Body of pancreas (tissue), 4 donors: ENCODE measurements around the gene PRKAG2. TPM values are rescaled to one million over a fixed set of nuclear protein-coding genes. Genes with fewer than 3 reads are reported as not detected.

Source experiments
- ATAC-seq: fragments of 150-250 bp; one replicate; pipeline ENCODE4 v1.9.1; 2016
- DNase-seq, 4 donors: peaks; one replicate each; pipeline ENCODE4 v3.0.0-alpha.2; 2019
- H3K27ac ChIP-seq, 4 donors: fragments of 200-600 bp; sonication (generic); 1 replicate in 3 of 4; 2 replicates in 1 of 4; pipeline versions ENCODE4 v1.5.1 to v1.6.1; 2016 to 2019; ENCODE audit warnings: mild to moderate bottlenecking in 1 of 4, mixed read lengths in 1 of 4, moderate library complexity in 1 of 4
- H3K27me3 ChIP-seq, 2 donors: fragments of 200-600 bp; sonication (generic); one replicate each; pipeline ENCODE4 v1.6.0; 2016; ENCODE audit warnings: mild to moderate bottlenecking in 1 of 2
- H3K36me3 ChIP-seq, 2 donors: fragments of 200-600 bp; sonication (generic); replicated peaks in 1 of 2; 2 replicates each; pipeline ENCODE4 v1.5.1; 2016; ENCODE audit warnings: low read depth in 2 of 2; ENCODE audit not compliant: insufficient read depth in 1 of 2
- H3K4me1 ChIP-seq: fragments of 200-600 bp; sonication (generic); one replicate; pipeline ENCODE4 v1.6.0; 2016
- H3K4me3 ChIP-seq, 2 donors: fragments of 200-600 bp; sonication (generic); 1 replicate in 1 of 2; 2 replicates in 1 of 2; pipeline ENCODE4 v1.5.1; 2016 to 2019
- H3K9me3 ChIP-seq, 3 donors: fragments of 200-600 bp; sonication (generic); 1 replicate in 2 of 3; 2 replicates in 1 of 3; pipeline ENCODE4 v1.5.1; 2016
- POLR2A ChIP-seq, 3 donors: fragments of 450-650 bp; IDR thresholded peaks; one replicate each; pipeline ENCODE4 v1.6.1; 2016; ENCODE audit warnings: antibody characterized with exemption in 3 of 3, mild to moderate bottlenecking in 2 of 3
- WGBS, 2 donors: methylation state at CpG; one replicate each; pipeline ENCODE4 v1.1.5; 2017; 5-methylcytosine and 5-hydroxymethylcytosine counted together
- intact Hi-C: fragments of 100-400 bp; cut with DNase I; formaldehyde crosslinking; loops from one replicate; pipeline ENCODE4 v1.15.1; 2023
- total RNA-seq, 2 donors: library from RNA; depleted of rRNA; stranded (reverse); fragments of >200 nt; gene quantifications; one replicate each; pipeline ENCODE4 v1.1.0, GENCODE V29; 2016
- TF ChIP-seq, protein P1 (sequence below), 7 experiments: fragments of 450-650 bp in 4 of 7; fragments of 200-600 bp in 3 of 7; sonication (generic) in 3 of 7; IDR thresholded peaks; one replicate each; pipeline ENCODE4 v1.5.1; 2016 to 2019; ENCODE audit warnings: antibody characterized with exemption in 7 of 7

The PRKAG2 gene
- total RNA-seq, 2 donors from 2014 or later = 9.9 to 24.4 TPM

DNA sequence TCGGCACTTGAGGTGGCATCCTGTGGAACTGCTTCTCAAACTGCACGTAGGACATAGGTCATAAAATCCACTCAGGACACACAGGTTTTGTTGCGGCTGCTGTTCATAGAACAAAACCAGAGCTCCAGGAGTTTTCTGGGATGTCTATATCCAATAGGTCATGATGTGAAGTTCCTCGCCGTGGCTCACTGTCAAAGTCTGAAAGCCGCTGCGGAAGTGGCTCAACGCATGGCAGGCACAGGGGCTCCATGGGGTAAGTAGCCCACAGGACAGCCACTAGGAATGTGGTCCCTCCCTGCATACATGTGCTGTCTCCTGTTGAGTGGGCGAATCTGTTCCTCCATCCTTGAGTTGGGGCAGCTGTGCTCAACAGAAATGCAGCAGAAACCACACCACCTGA is 72.2 kb downstream of the PRKAG2 start:
- TF ChIP-seq, protein P1, sequence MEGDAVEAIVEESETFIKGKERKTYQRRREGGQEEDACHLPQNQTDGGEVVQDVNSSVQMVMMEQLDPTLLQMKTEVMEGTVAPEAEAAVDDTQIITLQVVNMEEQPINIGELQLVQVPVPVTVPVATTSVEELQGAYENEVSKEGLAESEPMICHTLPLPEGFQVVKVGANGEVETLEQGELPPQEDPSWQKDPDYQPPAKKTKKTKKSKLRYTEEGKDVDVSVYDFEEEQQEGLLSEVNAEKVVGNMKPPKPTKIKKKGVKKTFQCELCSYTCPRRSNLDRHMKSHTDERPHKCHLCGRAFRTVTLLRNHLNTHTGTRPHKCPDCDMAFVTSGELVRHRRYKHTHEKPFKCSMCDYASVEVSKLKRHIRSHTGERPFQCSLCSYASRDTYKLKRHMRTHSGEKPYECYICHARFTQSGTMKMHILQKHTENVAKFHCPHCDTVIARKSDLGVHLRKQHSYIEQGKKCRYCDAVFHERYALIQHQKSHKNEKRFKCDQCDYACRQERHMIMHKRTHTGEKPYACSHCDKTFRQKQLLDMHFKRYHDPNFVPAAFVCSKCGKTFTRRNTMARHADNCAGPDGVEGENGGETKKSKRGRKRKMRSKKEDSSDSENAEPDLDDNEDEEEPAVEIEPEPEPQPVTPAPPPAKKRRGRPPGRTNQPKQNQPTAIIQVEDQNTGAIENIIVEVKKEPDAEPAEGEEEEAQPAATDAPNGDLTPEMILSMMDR (IDR thresholded peaks at IDR 0.05) = no peak
- no peak for TF ChIP-seq POLR2A (IDR thresholded peaks at IDR 0.05)
- WGBS, 2 donors = 96 to 99% methylated on average over 8 to 9 of the region's 9 CpGs
- ATAC-seq (no peak), DNase-seq (no peak)
- Histone ChIP-seq H3K4me1 (peaks cover 43% of the 10 kb centered on the region), H3K27me3 (no peaks in the 10 kb centered on the region), H3K27ac (no peak overlapping the region), H3K9me3 (no peaks in the 10 kb centered on the region), H3K4me3 (no peak overlapping the region), H3K36me3 (no peaks in the 10 kb centered on the region)
- intact Hi-C loops = no loop called here

GRCh38 chr7:151803841-151804240 is 73.1 kb downstream of the PRKAG2 start:
- intact Hi-C loops = no loop called here
- no peak overlapping the region for H3K27ac ChIP-seq
- DNase-seq (no peak), ATAC-seq (no peak)
- H3K27me3 ChIP-seq = no peaks in the 10 kb centered on the region
- WGBS, 2 donors = 79 to 82% methylated on average over 8 of the region's 8 CpGs
- H3K9me3 ChIP-seq = no peaks in the 10 kb centered on the region
- TF ChIP-seq, protein P1 (IDR thresholded peaks at IDR 0.05) = no peak
- no peak for TF ChIP-seq POLR2A (IDR thresholded peaks at IDR 0.05)
- H3K36me3 ChIP-seq = no peaks in the 10 kb centered on the region
- no peak overlapping the region for H3K4me3 ChIP-seq
- peaks cover 41% of the 10 kb centered on the region for H3K4me1 ChIP-seq

GRCh38 chr7:151802469-151802846 is 74.5 kb downstream of the PRKAG2 start:
- WGBS, 2 donors = 58 to 66% methylated on average over 5 of the region's 5 CpGs
- H3K36me3 ChIP-seq = no peaks in the 10 kb centered on the region
- peak overlapping the region in 3 of 4 donors; percentile 50 to 63 (median 59) for H3K27ac ChIP-seq
- peak; percentile 25 for ATAC-seq
- no peaks in the 10 kb centered on the region for H3K27me3 ChIP-seq
- no peak for DNase-seq
- no peaks in the 10 kb centered on the region for H3K9me3 ChIP-seq
- H3K4me1 ChIP-seq = peaks cover 40% of the 10 kb centered on the region
- TF ChIP-seq, protein P1 (IDR thresholded peaks at IDR 0.05) = no peak
- no peak for TF ChIP-seq POLR2A (IDR thresholded peaks at IDR 0.05)
- intact Hi-C loops = no loop called here
- H3K4me3 ChIP-seq = no peak overlapping the region

- Histone ChIP-seq H3K4me1 (peaks cover 34% of the 10 kb centered on the region), H3K4me3 (no peak overlapping the region), H3K27ac (peak overlapping the region in 3 of 4 donors; percentile 50 to 63 (median 59)), H3K36me3 (no peaks in the 10 kb centered on the region), H3K27me3 (no peaks in the 10 kb centered on the region), H3K9me3 (no peaks in the 10 kb centered on the region)
- intact Hi-C loops = no loop called here
- ATAC-seq (peak; percentile 63), DNase-seq (peak; percentile 60 to 74 (median 70))
- no peak for TF ChIP-seq POLR2A (IDR thresholded peaks at IDR 0.05)
- TF ChIP-seq, protein P1 (IDR thresholded peaks at IDR 0.05) = no peak
- WGBS, 2 donors = 53 to 61% methylated on average over 12 to 15 of the region's 15 CpGs
Measured at GRCh38 chr7:151801782-151802468, 75.0 kb downstream of the PRKAG2 start.

DNA sequence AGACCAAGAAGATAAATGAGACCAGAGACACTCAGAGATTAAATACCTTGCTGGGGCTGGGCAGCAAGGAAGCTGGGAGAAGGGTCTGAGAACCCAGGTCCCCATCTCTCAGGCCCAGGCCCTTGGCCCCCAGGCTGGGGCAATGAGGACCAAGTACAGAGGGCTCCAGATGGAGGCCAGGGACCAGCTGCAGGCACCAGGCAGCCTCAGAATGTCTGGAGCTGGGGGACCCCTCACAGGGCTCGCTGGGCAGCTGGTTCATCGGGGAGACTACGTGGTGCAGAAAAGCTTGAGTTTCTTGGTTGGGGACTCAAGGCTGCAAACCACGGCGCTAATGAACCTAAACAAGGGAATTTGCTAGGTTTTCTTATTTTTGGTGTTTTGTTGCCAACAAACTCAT is 75.6 kb downstream of the PRKAG2 start:
- H3K4me1 ChIP-seq = peaks cover 28% of the 10 kb centered on the region
- intact Hi-C loops = no loop called here
- no peak overlapping the region for H3K4me3 ChIP-seq
- no peaks in the 10 kb centered on the region for H3K36me3 ChIP-seq
- DNase-seq (no peak), ATAC-seq (no peak)
- H3K27ac ChIP-seq = peak overlapping the region in 1 of 4 donors; percentile 63
- no peaks in the 10 kb centered on the region for H3K9me3 ChIP-seq
- 94 to 98% methylated on average over 5 of the region's 5 CpGs for WGBS, 2 donors
- TF ChIP-seq POLR2A (IDR thresholded peaks at IDR 0.05) = no peak
- TF ChIP-seq, protein P1 (IDR thresholded peaks at IDR 0.05) = no peak
- no peaks in the 10 kb centered on the region for H3K27me3 ChIP-seq
